A549 (cell line): ENCODE results near the gene TESMIN.

Experiments used
- CTCF ChIP-seq: fragments of >200 bp; sonication (Bioruptor Twin); formaldehyde crosslinking; IDR thresholded peaks from 3 replicates; pipeline ENCODE4 v1.5.1; 2016
- MAFK ChIP-seq: fragments of 450-650 bp; IDR thresholded peaks from 2 replicates; pipeline ENCODE4 v1.6.1; 2014; ENCODE audit not compliant: partially characterized antibody

GRCh38 chr11:68693484-68693882, 57.8 kb downstream of the TESMIN start:
- TF ChIP-seq MAFK (no peak), CTCF (no peak)
